ENCODE data around the gene MGAT3. TPM values are rescaled to one million over a fixed set of nuclear protein-coding genes. Genes with fewer than 3 reads are reported as not detected.

MGAT3 gene
- total RNA-seq, 4 donors from 2014 or later = 0.55 to 1.0 (median 0.59) TPM

- H3K9me3 ChIP-seq = no peaks in the 10 kb centered on the region
- no peak for TF ChIP-seq POLR2A (IDR thresholded peaks at IDR 0.05)
- no peak for TF ChIP-seq CTCF (IDR thresholded peaks at IDR 0.05 in 4 of 5, conservative IDR thresholded peaks at IDR 0.05 in 1 of 5)
- H3K4me1 ChIP-seq = no peaks in the 10 kb centered on the region
- H3K27me3 ChIP-seq = peaks cover under 1 to 14% (median 7%) of the 10 kb centered on the region in 3 donors
- in situ Hi-C loops (cut with MboI; ENCODE audit: low sequenced_read_pairs in 4 of 4) (no loop called here), intact Hi-C loops (cut with DNase I; ENCODE audit: low total_unique reads) (no loop called here)
- H3K36me3 ChIP-seq = no peaks in the 10 kb centered on the region
- ATAC-seq (no peak), DNase-seq (no peak)
- no peak overlapping the region for H3K27ac ChIP-seq
- H3K4me3 ChIP-seq = no peak overlapping the region
These were observed 11.1 kb upstream of the MGAT3 start for GRCh38 chr22:39445678-39446077.

DNA sequence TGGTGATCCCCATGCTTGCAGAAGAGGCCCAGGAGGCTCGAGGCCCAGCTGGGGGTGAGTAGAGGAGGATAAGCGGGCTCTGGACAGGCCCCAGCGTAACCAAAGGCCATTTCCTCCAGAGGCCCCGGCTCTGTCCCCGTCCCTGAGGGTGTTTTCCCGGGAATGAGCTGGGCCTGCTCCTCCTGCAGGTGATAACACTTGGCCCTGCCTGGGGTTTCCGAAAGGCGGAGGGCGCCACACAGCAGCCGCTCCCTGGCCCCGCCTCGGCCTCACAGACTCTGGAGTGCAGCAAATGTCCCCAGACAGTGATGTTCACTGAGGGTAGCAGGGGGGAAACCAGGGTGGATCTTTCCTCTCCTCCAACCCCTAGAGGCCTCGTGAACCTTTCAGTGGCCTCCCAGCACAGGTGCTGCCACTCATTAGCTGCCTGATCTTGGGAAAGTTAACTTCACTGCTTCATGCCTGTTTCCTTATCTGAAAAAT, 10.5 kb upstream of the MGAT3 start:
- DNase-seq = no peak

GRCh38 chr22:39448205-39449054, 8.4 kb upstream of the MGAT3 start:
- Histone ChIP-seq H3K27ac (no peak overlapping the region), H3K4me3 (no peak overlapping the region), H3K36me3 (no peaks in the 10 kb centered on the region), H3K27me3 (peaks cover 0 to 4% (median 0%) of the 10 kb centered on the region in 3 donors), H3K4me1 (no peaks in the 10 kb centered on the region), H3K9me3 (no peaks in the 10 kb centered on the region)
- TF ChIP-seq CTCF (IDR thresholded peaks at IDR 0.05 in 4 of 5, conservative IDR thresholded peaks at IDR 0.05 in 1 of 5) = no peak
- no peak for TF ChIP-seq POLR2A (IDR thresholded peaks at IDR 0.05)
- intact Hi-C loops (cut with DNase I; ENCODE audit: low total_unique reads) (no loop called here), in situ Hi-C loops (cut with MboI; ENCODE audit: low sequenced_read_pairs in 4 of 4) (no loop called here)
- DNase-seq (no peak), ATAC-seq (no peak)

More for the DNA sequence above, 10.5 kb upstream of the MGAT3 start:
- no peak for TF ChIP-seq CTCF (IDR thresholded peaks at IDR 0.05 in 4 of 5, conservative IDR thresholded peaks at IDR 0.05 in 1 of 5)
- TF ChIP-seq POLR2A (IDR thresholded peaks at IDR 0.05) = no peak
- in situ Hi-C loops (cut with MboI; ENCODE audit: low sequenced_read_pairs in 4 of 4) = no loop called here
- peaks cover 0 to 8% (median 3%) of the 10 kb centered on the region in 3 donors for H3K27me3 ChIP-seq
- no peaks in the 10 kb centered on the region for H3K36me3 ChIP-seq
- no peak for ATAC-seq
- no peak overlapping the region for H3K4me3 ChIP-seq
- intact Hi-C loops (cut with DNase I; ENCODE audit: low total_unique reads) = no loop called here
- H3K9me3 ChIP-seq = no peaks in the 10 kb centered on the region
- no peak overlapping the region for H3K27ac ChIP-seq
- H3K4me1 ChIP-seq = no peaks in the 10 kb centered on the region

- DNase-seq (no peak), ATAC-seq (no peak)
- intact Hi-C loops (cut with DNase I; ENCODE audit: low total_unique reads) (no loop called here), in situ Hi-C loops (cut with MboI; ENCODE audit: low sequenced_read_pairs in 4 of 4) (no loop called here)
- H3K27ac ChIP-seq = no peak overlapping the region
- TF ChIP-seq CTCF (IDR thresholded peaks at IDR 0.05 in 4 of 5, conservative IDR thresholded peaks at IDR 0.05 in 1 of 5) (no peak), POLR2A (IDR thresholded peaks at IDR 0.05) (no peak)
- H3K9me3 ChIP-seq = no peaks in the 10 kb centered on the region
- H3K36me3 ChIP-seq = no peaks in the 10 kb centered on the region
- no peaks in the 10 kb centered on the region for H3K27me3 ChIP-seq
- H3K4me1 ChIP-seq = no peaks in the 10 kb centered on the region
- no peak overlapping the region for H3K4me3 ChIP-seq
These were observed 7.1 kb upstream of the MGAT3 start for GRCh38 chr22:39449708-39450107.

Data from gastrocnemius medialis (tissue), 4 donors.